Activated CD8-positive, alpha-beta memory T cell treated with anti-CD3 and anti-CD28 coated beads, Interleukin-2, amount 50 U/mL, for 4 hours (primary cell): ENCODE results near the gene EPB41L4B.
"Not testable (repeated sequence)": the region's sequence is repeated elsewhere in the genome, so short reads cannot be mapped to it uniquely, and the experiment has no call there.

Source experiments
- DNase-seq: peaks from one replicate; pipeline ENCODE4 v3.0.0-alpha.2; 2020

The EPB41L4B gene

DNA sequence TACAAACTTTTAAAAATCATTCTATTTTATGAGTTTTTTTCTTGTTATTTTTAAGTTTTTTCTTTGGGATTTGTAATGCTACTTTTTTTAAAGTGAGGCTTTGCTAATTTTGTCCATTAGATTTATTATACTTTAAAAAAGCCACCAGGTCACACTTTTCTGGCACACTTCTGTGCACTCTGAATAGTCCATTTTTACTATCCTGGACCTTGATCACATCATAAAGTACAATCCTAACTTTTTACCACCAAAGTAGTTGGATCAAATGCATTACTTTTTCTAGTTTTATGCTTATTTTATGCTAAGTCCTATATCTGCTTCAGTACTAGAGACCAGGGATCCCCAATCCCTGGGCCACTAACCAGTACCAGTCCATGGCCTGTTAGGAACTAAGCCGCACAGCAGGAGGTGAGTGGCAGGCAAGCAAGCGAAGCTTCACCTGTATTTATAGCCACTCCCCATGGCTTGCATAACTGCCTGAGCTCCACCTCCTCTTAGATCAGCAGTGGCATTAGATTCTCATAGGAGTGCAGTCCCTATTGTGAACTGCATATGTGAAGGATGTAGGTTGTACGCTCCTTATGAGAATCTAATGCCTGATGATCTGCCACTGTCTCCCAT lies 169.8 kb downstream of the EPB41L4B start:
- no peak for DNase-seq

DNA sequence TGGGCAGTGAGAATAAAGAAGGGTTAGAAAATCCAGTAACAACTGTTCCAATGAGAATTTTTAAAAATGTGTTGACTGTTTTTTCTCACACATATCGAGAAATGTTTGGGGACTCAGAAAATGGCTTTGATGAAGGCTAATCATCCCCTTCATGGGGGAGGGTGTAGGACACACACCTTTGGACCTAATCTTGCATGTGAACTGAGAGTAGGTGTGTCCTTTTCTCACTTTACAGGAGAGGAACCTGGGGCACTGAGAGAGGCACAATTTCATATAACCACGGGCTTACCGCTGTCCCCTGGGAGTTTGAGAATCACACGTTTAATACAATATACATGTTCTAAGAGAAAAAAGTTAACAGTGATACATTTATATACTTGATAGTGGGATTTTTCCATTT lies 171.1 kb downstream of the EPB41L4B start:
- DNase-seq: no peak

DNA sequence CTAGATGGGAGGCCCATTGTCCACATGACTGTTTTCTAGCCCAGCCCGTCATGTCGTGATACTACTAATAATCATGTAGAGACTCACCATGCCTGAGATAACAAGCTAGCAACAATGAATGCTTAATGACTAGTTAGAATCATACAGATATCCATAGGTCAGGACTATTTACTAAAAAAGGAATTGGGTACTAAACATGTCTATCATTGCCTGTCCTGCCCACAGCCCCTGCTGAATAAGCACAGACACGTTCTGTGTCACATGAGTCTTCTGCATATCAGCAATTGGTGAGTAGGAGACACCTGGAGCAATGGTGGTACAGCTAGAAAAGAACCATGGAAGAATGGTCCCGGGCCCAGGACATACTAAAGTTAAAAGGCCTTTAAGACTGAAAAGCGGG lies 171.8 kb downstream of the EPB41L4B start:
- no peak for DNase-seq

DNA sequence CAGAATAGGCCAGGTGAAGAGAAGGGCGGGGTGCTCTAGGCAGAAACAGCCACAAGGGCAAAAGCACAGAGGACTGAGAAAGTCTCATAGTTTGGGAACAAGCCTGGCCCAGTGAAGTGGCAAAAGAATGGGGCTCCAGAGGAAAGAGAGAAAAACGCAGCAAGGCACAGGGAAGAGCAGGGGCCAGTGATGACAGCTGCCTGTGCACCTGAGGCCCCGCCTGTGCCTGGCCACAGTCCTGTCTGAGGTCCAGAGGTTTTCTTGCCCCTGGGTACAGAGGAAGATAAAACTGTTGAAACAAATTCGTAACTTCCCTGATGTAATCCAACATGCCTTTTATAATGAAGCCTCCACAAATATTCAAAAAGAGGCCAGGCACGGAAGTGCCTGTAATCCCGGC lies 175.8 kb downstream of the EPB41L4B start:
- DNase-seq: no peak

DNA sequence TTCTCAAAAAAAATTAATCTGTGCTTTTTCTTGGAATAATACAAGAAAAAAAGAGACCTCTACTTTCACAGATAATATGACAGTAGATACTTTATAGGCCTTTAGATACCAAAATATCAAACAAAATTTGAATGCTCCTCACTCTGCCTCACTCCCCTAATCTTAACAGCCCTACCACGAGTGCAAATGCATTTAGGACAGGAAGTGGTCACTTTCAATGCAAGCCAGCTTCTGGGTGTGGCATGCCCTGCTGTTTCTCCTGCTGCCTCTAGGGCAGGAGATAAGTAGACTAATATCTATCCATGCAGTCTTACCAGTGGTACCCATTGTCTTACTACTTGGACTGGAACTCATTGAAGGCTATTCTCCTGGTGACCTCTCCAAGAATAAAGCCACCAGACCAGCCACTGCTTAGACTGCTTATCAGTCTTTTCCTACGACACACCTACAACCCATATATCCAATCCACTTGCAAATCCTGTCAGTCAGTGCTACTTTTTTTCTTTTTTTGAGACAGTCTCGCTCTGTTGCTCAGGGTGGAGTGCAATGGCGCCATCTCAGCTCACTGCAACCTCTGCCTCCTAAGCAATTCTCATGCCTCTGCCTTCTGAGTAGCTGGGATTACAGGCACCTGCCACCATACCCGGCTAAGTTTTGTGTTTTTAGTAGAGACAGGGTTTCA lies 176.8 kb downstream of the EPB41L4B start:
- DNase-seq: no peak

DNA sequence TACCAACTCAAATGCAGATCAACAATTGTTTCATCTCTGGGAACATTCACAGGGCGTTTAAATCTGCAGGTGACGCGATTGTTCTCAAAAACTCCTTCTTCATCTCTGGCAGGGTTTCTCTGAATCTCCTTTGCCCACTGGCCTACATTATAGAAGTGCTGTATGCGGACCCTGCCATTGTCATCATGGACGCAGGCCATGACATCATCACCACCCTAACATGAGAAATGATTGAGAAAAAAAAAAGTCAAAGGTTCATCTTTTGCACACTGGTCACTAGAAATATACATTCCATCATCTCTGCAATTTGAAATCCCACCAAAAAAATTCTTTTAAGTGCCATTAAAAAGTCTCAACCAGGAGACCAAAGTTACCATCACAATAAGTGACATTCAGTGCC lies 179.5 kb downstream of the EPB41L4B start:
- DNase-seq: no peak

DNA sequence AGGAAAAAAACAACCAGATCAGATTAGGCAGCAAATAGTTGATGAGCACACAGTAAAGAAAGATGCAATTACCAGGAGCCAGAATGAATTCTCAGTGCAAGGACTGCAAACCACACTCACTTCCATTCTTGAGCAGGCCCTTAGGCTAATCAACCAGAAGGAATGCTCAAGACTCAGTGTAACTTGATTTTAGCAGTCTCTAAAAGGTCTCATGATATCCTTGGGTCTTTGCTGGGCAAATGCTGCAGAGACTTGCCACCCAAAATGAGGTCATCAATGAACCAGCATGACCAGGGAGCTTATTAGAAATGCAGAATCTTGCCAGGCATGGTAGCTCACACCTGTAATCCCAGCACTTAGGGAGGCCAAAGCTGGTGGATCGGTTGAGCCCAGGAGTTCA lies 181.0 kb downstream of the EPB41L4B start:
- DNase-seq: no peak

DNA sequence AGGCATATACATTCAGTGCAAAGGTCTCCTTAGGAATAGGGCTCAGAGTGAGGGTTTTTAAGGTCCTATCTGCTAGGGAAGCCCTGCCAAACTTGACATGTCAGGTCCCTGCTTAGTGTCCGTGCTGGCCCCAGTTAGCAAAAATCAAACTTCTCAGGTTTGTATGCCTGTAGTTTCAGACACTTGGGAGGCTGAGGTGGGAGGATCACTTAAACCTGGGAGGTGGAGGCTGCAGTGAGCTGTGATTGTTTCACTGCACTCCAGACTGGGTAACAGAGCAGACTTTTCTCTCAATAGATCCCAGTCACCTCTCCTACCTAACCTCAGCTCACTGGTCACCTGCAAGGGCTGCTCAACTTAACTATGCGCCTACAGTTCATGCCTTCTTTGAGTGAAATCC lies 182.4 kb downstream of the EPB41L4B start:
- DNase-seq: no peak

DNA sequence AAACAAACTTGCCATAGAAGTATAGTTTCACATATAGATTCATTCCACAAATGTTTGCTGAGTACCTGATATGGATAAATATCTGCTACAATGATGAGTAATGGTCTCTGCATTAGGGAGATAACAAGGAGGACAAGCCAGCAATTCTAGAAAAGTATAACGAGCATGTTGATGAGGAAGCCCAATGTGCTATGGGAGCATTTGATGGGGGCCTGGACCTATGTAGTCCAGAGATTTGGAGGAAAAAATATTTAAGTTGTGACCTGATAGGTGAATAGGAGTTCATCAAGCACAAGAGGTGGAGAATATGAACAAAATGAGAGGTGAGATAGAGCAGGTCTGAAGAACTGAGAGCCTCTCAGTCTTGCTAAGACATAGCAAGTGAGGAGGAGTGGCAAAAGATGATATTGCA lies 186.7 kb downstream of the EPB41L4B start:
- DNase-seq: no peak

DNA sequence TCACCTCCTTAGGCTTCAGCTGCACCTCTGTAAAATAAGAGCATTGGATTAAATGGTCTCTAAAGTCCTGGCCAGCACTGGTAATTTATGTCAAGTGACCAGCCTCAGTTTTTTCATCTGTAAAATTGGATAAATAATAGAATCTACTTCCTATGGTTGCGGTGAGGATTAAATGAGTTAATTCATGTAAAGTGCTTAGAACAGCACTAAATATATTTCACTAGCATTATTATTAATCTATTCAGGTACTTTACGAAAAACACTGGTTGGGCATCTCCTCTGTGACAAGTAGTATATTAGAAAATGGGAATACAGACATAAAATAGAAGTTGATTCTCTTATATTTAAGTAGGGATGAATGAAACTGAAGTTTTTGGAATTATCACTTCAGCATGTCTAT lies 187.3 kb downstream of the EPB41L4B start:
- no peak for DNase-seq

DNA sequence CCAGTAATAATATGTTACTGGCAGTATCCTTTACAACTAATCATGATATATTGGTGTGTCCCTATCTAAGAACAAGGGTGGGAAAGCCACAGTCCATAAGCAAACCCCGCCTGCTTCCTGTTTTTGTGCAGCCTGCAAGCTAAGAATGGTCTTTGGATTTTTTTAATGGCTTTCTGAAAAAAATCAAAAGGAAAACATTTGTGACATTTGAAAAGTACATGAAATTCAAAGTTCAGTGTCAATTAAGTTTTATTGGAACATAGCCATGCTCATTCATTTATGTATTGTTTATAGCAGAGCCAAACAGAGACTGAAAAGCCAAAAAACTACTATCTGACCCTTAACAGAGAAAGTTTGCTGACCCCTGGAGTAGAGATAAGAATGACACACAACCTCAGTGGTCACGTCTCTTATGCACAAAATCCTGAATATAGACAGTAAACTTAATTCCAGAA lies 188.3 kb downstream of the EPB41L4B start:
- no peak for DNase-seq

DNA sequence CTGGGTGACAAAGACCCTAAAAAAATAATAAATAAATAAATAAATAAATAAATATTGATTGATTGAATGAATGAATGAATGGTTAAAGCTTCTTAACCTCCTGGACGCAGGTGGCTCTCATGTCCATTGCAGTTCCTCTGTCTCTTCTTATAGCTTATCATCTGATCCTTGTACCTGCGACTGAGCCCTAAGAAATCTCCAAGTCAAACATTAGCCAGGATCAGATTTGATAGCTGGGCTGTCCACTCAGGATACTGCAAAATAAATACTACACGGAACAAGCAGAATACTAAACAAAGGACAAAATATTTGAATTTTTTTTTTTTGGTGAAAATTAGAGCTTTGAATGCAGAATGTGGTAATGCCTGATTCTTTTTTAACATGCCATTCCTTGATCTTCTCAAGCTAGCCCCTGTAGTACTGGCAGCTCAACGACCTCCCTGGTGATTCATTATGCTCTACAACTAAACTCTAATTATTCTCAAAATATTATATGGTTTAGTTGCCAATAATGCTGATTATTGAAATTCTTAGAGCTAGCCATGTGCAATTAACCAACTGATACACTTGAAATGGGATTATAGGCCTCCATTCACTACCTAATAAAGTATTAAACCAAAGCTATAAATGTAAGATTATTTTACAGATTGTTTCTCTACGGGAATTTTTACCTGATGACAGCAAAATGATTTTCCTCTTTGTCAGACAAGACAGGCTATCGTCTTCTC lies 191.2 kb downstream of the EPB41L4B start:
- DNase-seq: no peak

DNA sequence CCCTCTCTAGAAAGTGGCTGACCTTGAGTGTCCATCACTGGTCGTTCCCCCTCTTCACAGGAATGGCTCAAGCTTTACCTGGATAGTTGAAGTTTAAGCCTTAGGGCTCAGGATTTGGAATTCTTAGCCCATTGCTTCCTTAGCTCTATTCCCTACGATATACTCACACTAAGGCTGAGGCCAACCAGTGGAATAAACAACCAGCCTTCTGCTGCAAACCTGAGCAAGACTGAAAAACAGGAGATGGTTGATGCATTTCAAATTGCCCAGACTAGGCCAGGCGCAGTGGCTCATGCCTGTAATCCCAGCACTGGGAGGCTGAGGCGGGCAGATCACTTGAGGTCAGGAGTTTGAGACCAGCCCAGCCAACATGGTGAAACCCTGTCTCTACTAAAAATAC lies 194.2 kb downstream of the EPB41L4B start:
- not testable (repeated sequence) for DNase-seq

DNA sequence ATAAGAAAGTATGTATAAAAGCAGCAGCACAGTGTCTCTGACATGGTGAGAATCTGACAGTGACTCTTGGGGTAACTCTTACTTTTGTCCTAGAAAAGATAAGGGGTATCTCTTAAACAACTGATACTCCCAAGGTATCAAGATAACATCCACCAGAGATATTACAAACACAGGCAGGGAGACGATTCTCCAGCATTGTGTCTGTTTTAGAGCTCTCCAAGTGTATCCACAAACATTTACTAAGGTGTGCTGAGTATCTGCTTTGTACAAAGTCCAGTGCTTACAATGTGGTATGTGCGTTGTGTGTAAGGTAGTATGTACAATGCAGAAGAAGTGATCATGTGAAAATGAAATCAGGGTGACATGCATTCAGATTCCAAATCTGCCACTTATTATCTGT lies 196.7 kb downstream of the EPB41L4B start:
- no peak for DNase-seq

DNA sequence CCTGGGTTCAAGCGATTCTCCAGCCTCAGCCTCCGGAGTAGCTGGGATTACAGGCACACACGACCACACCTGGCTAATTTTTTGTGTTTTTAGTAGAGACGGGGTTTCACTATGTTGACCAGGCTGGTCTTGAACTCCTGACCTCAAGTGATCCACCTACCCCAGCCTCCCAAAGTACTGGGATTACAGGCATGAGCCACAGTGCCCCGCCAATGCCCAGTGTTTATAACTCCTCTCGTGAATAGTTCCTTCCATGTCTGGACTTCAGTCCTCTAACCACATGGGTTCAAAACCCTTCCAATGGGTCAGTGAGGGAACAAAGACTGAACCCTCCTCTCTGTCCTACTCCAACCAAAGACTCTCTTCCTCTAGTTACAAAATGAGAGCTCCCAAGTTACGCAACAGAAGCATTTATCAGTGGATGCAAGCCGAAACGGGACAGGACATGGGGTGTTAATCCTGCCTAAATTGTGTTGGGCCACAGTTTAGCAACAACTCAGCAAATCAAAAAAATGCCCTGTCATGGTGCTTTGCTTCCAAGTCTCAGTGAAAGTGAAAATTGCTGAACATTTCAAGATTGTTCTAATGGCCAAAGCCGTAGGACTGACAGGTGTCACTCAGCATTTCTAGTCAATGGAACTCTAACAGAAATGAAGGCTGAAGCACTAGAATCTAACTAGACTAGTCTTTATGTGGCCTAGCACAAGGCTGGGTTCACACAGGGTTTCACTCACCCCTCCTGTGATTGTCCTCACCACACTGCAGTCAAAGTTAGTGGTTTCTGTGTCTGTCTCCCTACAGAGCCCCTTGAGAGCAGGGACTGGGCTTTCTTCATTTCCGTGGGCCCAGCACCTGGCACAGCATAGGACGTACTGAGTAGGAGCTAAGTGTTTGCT lies 197.9 kb downstream of the EPB41L4B start:
- DNase-seq: no peak
